Measurements from ENCODE around the gene CEP44.

CEP44 gene, protein sequence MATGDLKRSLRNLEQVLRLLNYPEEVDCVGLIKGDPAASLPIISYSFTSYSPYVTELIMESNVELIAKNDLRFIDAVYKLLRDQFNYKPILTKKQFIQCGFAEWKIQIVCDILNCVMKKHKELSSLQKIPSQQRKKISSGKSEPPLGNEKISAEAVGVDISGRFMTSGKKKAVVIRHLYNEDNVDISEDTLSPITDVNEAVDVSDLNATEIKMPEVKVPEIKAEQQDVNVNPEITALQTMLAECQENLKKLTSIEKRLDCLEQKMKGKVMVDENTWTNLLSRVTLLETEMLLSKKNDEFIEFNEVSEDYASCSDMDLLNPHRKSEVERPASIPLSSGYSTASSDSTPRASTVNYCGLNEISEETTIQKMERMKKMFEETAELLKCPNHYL

DNA sequence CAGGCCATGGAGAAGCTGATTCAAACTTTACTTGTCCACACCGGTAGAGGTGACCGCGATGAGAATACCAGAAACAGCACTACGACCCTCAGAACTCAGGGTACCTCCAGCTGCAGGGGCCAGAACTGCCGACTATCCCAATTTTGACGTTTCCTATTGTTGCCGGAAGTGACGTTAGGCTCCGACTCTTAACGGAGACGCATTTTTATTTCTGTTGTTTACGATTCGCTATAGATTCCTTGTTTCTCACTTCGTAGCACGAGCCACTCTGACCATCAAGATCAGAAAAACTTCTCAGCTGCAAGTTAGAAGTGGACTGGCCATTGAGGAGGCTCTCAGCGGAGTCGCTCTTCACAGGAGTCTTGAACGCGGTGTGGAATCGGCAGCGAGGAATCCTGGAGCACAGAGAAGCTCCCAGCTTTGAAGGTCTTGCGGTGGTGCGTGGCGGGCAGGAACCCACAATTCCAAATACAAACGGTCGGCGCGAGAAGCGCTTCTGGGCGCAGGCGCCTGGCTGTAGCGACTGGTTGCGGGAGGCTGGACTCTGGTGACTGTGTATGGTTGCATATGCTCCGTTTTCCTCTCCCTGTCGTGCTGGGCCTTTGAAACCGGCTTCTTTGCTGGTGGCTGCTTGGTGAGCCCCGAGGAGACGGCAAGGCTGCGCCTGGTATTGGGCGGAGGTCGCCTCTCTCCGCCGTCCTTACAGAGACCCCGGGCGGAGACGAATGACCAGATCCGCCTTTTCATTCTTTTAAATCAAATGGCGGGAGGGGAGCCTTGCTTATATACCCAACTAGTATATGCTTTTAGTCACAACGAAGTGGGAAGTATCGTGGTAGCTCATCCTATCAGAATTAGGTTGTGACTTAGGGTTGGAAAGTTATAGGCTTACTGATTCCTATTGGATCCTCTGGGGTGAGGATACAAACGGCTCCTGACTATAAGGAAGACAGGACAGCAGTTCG lies at the start of gene CEP44, which contains the start of gene FBXO8:
Gene CEP44, plus strand, starts transcription at position 405 of the 965 bp plus-strand sequence. CDS start 15,211 bp downstream, outside the sequence.
Gene FBXO8, minus strand, starts transcription at position 161 of the 965 bp plus-strand sequence. CDS start 20,575 bp downstream, outside the sequence.
- TF ChIP-seq, protein P1, sequence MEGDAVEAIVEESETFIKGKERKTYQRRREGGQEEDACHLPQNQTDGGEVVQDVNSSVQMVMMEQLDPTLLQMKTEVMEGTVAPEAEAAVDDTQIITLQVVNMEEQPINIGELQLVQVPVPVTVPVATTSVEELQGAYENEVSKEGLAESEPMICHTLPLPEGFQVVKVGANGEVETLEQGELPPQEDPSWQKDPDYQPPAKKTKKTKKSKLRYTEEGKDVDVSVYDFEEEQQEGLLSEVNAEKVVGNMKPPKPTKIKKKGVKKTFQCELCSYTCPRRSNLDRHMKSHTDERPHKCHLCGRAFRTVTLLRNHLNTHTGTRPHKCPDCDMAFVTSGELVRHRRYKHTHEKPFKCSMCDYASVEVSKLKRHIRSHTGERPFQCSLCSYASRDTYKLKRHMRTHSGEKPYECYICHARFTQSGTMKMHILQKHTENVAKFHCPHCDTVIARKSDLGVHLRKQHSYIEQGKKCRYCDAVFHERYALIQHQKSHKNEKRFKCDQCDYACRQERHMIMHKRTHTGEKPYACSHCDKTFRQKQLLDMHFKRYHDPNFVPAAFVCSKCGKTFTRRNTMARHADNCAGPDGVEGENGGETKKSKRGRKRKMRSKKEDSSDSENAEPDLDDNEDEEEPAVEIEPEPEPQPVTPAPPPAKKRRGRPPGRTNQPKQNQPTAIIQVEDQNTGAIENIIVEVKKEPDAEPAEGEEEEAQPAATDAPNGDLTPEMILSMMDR (IDR thresholded peaks at IDR 0.05): no peak
- DNase-seq (ENCODE audit: low spot score): peak; percentile 80
- peak within 1 kb of the TSS; percentile 92 to 98 for H3K27ac ChIP-seq
- peak within 1 kb of the TSS; percentile 80 for H3K4me3 ChIP-seq

DNA sequence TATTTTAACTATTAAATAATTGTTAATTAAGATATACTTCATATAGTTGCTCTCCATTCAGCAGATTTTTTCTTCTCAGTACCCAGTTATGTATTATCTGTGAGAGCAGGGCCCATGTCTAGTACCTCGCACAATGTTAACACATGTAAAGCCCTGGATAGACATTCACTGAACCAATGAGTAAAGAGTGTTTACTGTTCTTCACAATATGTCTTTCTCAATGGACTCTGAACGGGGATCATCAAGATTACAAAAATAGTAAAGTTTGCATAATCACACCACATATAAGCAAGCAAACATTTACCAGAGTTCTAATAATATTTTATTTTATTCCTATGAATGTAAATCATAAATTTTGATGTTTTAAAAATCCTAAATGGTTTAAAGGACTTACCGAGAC lies 47.4 kb upstream of the CEP44 start:
- DNase-seq (ENCODE audit: low spot score): no peak
- Histone ChIP-seq H3K4me3 (no peak overlapping the region), H3K27ac (no peak overlapping the region)
- TF ChIP-seq, protein P1 (IDR thresholded peaks at IDR 0.05): no peak

DNA sequence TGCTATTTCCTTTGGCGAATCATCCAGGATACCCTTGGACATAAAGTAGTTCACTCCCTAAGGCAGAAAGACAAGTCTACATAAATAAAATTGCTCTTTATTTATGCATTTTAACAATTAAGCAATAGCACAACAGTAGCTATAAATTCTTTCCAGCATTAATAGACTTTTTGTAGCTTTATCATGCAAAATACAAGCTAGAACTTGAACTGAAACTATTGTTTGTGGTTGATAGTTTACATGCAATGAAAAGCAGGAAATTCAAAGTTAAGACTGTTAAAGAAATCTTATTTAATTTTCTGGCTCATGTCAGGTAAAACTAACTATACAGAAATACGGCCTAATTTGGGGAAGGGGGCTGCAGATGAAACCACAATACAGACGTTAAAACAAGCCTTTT lies 42.5 kb upstream of the CEP44 start:
- no peak overlapping the region for H3K4me3 ChIP-seq
- no peak for DNase-seq (ENCODE audit: low spot score)
- no peak overlapping the region for H3K27ac ChIP-seq
- TF ChIP-seq, protein P1 (IDR thresholded peaks at IDR 0.05): no peak

DNA sequence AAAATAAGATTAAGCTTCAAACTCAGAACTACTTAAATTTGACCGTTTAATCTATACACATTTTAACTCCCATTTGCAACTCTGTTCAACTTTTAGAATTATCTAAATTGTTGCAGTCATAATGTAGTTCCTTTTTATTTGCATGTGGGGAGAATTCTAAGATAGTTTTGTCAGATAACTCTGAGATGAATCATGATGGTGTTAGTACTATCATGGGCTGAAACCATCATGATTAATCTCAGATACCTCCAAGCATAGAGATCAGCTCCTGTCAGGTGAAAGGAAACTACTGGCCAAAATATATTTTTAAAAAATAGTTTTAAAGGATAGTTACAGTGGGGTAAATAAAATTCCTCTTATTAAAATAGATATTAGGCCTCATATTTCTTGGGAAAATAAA lies 39.3 kb upstream of the CEP44 start:
- no peak for DNase-seq (ENCODE audit: low spot score)
- TF ChIP-seq, protein P1 (IDR thresholded peaks at IDR 0.05): no peak
- Histone ChIP-seq H3K27ac (no peak overlapping the region), H3K4me3 (no peak overlapping the region)

DNA sequence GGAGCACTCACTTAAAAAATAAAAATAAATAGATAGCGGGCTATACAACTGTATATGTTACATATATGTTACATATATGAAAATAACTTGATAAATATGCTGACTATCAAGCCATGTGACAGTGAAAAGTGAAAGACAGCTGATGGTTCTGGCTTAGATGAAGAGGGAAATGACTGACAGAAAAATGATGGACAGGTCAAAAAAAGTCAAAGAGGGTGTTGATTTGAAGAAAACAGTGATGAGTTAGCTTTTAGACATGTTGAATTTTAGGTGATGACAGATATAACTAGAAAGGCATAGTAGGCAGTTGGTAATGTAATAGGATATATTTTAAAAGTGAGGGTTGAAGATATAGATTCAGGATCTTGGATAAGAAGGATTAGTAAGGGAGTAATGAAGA lies 38.0 kb upstream of the CEP44 start:
- no peak overlapping the region for H3K27ac ChIP-seq
- no peak overlapping the region for H3K4me3 ChIP-seq
- TF ChIP-seq, protein P1 (IDR thresholded peaks at IDR 0.05): no peak
- no peak for DNase-seq (ENCODE audit: low spot score)

DNA sequence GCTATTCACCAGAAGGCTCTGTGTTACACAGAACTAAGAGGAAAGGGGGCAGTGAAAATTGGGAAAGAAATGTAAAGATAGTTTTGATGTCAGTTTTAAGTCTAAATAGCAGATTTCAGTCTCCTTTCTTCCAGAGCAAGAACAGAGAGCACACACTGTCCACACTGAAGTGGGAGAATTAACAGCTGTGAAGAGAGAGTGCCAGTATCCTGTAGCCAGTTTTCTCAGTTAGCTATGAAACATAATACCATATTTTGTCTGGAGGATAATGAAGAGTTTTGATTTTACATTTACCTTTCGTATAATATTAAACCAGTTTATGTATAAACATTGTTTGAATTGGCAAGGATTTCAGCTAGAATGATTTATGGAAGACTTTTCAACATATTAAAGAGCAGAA lies 35.3 kb upstream of the CEP44 start:
- no peak for DNase-seq (ENCODE audit: low spot score)
- Histone ChIP-seq H3K4me3 (no peak overlapping the region), H3K27ac (no peak overlapping the region)
- TF ChIP-seq, protein P1 (IDR thresholded peaks at IDR 0.05): no peak

Measured in coronary artery (tissue), 2 donors.